ENCODE data around the gene UGT1A10. TPM values are rescaled to one million over a fixed set of nuclear protein-coding genes. Genes with fewer than 3 reads are reported as not detected.

Gene UGT1A10
- total RNA-seq, 1 experiment from 2014 or later, result not detected

- Mint-ChIP-seq H3K27ac (peak overlapping the region in 1 of 3 experiments; percentile 77; a peak in 1 of 7 replicates), H3K4me1 (peaks cover 2 to 4% of the 10 kb centered on the region in 2 experiments; a peak in 3 of 4 replicates), H3K4me3 (no peak overlapping the region), H3K9me3 (peaks cover 8 to 9% of the 10 kb centered on the region in 2 experiments), H3K27me3 (ENCODE audit: low read depth) (peaks cover 13% of the 10 kb centered on the region), H3K36me3 (ENCODE audit: insufficient read depth in 1 of 3, low read depth in 3 of 3) (peaks cover 0 to 4% (median 2%) of the 10 kb centered on the region in 3 experiments; a peak in 3 of 7 replicates)
- TF ChIP-seq CTCF (conservative IDR thresholded peaks at IDR 0.05), result no peak
- Histone ChIP-seq H4K8ac (replicated peaks; ENCODE audit: insufficient read length, low read depth, low read length) (no peak overlapping the region), H3K23me2 (ENCODE audit: insufficient read length, low read depth, low read length, poor library complexity, severe bottlenecking) (no peaks in the 10 kb centered on the region), H3K14ac (ENCODE audit: insufficient read depth, low read length) (no peak overlapping the region), H3T11ph (ENCODE audit: low read length) (no peak overlapping the region), H2BK5ac (ENCODE audit: insufficient read length, low read length) (no peak overlapping the region), H3K9me3 (ENCODE audit: control insufficient read depth, low read depth, low read length) (no peaks in the 10 kb centered on the region), H3K27me3 (ENCODE audit: insufficient read depth, low read length) (no peaks in the 10 kb centered on the region), H3K56ac (ENCODE audit: insufficient read length, low read depth, low read length) (no peak overlapping the region), H3K18ac (ENCODE audit: insufficient read length, low read depth, low read length) (no peak overlapping the region), H3K4ac (ENCODE audit: low read depth, low read length) (no peak overlapping the region), H4K20me1 (ENCODE audit: control insufficient read depth, insufficient read depth, insufficient read length) (no peaks in the 10 kb centered on the region), H2BK12ac (ENCODE audit: insufficient read length, low read depth, low read length) (no peak overlapping the region), H2BK120ac (ENCODE audit: low read depth, low read length, poor library complexity, severe bottlenecking) (no peak overlapping the region), H2BK15ac (ENCODE audit: low read depth, low read length) (no peak overlapping the region), H3K79me1 (ENCODE audit: insufficient read depth, low read depth, low read length, poor library complexity, severe bottlenecking) (no peaks in the 10 kb centered on the region), H2BK20ac (ENCODE audit: low read depth, low read length, poor library complexity, severe bottlenecking) (no peak overlapping the region), H3K79me2 (ENCODE audit: insufficient read depth, low read length) (no peaks in the 10 kb centered on the region), H3K4me2 (ENCODE audit: insufficient read depth, insufficient read length, low read length) (no peak overlapping the region), H3K23ac (ENCODE audit: insufficient read length, low read depth, low read length) (no peak overlapping the region), H4K91ac (ENCODE audit: insufficient read length, low read depth, low read length) (no peak overlapping the region), H2AK5ac (ENCODE audit: insufficient read length, low read length) (no peak overlapping the region), H3K4me1 (ENCODE audit: insufficient read depth, low read length) (no peaks in the 10 kb centered on the region), H3K9ac (ENCODE audit: extremely low read depth, insufficient read length, low read length) (no peak overlapping the region), H3K27ac (ENCODE audit: insufficient read length, low read depth, low read length) (no peak overlapping the region), H4K5ac (ENCODE audit: insufficient read length, low read depth, low read length) (no peak overlapping the region), H2AFZ (ENCODE audit: low read length) (no peak overlapping the region)
- no CpG with 5 or more reads among the region's 13 CpGs for WGBS (ENCODE audit: extremely low coverage, insufficient read length, low lambda C conversion rate)
- peak; percentile 20 for DNase-seq
These were observed 159.5 kb downstream of the UGT1A10 start for GRCh38 chr2:233795735-233796171.
